ENCODE data around the gene KLHL40.

Gene KLHL40

GRCh38 chr3:42723219-42723618 is 37.9 kb downstream of the KLHL40 start:
- Histone ChIP-seq H3K9ac (ENCODE audit: low read length) (no peak overlapping the region), H3K4me3 (ENCODE audit: low read length) (no peak overlapping the region), H3K9me3 (ENCODE audit: control insufficient read depth, low read length) (no peaks in the 10 kb centered on the region), H3K27me3 (replicated peaks; ENCODE audit: control insufficient read depth, insufficient read depth, low read length) (no peaks in the 10 kb centered on the region), H3K4me1 (ENCODE audit: control insufficient read depth, insufficient read depth, low read length) (no peaks in the 10 kb centered on the region), H3K36me3 (ENCODE audit: control insufficient read depth, insufficient read depth, low read length, severe bottlenecking) (no peaks in the 10 kb centered on the region)
- DNase-seq (ENCODE audit: low read depth) = no peak

- no peaks in the 10 kb centered on the region for H3K4me1 ChIP-seq (ENCODE audit: control insufficient read depth, insufficient read depth, low read length)
- peaks cover 4% of the 10 kb centered on the region for H3K9me3 ChIP-seq (ENCODE audit: control insufficient read depth, low read length)
- no peak for DNase-seq (ENCODE audit: low read depth)
- H3K27me3 ChIP-seq (replicated peaks; ENCODE audit: control insufficient read depth, insufficient read depth, low read length) = no peaks in the 10 kb centered on the region
- no peak overlapping the region for H3K4me3 ChIP-seq (ENCODE audit: low read length)
- no peaks in the 10 kb centered on the region for H3K36me3 ChIP-seq (ENCODE audit: control insufficient read depth, insufficient read depth, low read length, severe bottlenecking)
- H3K9ac ChIP-seq (ENCODE audit: low read length) = no peak overlapping the region
These were observed 40.1 kb downstream of the KLHL40 start for GRCh38 chr3:42725454-42725853.

- DNase-seq (ENCODE audit: low read depth) = no peak
- H3K36me3 ChIP-seq (ENCODE audit: control insufficient read depth, insufficient read depth, low read length, severe bottlenecking) = no peaks in the 10 kb centered on the region
- no peak overlapping the region for H3K4me3 ChIP-seq (ENCODE audit: low read length)
- no peak overlapping the region for H3K9ac ChIP-seq (ENCODE audit: low read length)
- no peaks in the 10 kb centered on the region for H3K27me3 ChIP-seq (replicated peaks; ENCODE audit: control insufficient read depth, insufficient read depth, low read length)
- no peaks in the 10 kb centered on the region for H3K4me1 ChIP-seq (ENCODE audit: control insufficient read depth, insufficient read depth, low read length)
- peaks cover 4% of the 10 kb centered on the region for H3K9me3 ChIP-seq (ENCODE audit: control insufficient read depth, low read length)
These were observed 42.7 kb downstream of the KLHL40 start for GRCh38 chr3:42728056-42728455.

GRCh38 chr3:42728668-42729364 is 43.5 kb downstream of the KLHL40 start:
- Histone ChIP-seq H3K4me3 (ENCODE audit: low read length) (no peak overlapping the region), H3K27me3 (replicated peaks; ENCODE audit: control insufficient read depth, insufficient read depth, low read length) (no peaks in the 10 kb centered on the region), H3K9ac (ENCODE audit: low read length) (no peak overlapping the region), H3K4me1 (ENCODE audit: control insufficient read depth, insufficient read depth, low read length) (no peaks in the 10 kb centered on the region), H3K9me3 (ENCODE audit: control insufficient read depth, low read length) (peaks cover 4% of the 10 kb centered on the region), H3K36me3 (ENCODE audit: control insufficient read depth, insufficient read depth, low read length, severe bottlenecking) (no peaks in the 10 kb centered on the region)
- DNase-seq (ENCODE audit: low read depth) = no peak

- no peak overlapping the region for H3K9ac ChIP-seq (ENCODE audit: low read length)
- H3K4me1 ChIP-seq (ENCODE audit: control insufficient read depth, insufficient read depth, low read length) = no peaks in the 10 kb centered on the region
- H3K36me3 ChIP-seq (ENCODE audit: control insufficient read depth, insufficient read depth, low read length, severe bottlenecking) = no peaks in the 10 kb centered on the region
- peaks cover 4% of the 10 kb centered on the region for H3K9me3 ChIP-seq (ENCODE audit: control insufficient read depth, low read length)
- H3K27me3 ChIP-seq (replicated peaks; ENCODE audit: control insufficient read depth, insufficient read depth, low read length) = no peaks in the 10 kb centered on the region
- H3K4me3 ChIP-seq (ENCODE audit: low read length) = no peak overlapping the region
- no peak for DNase-seq (ENCODE audit: low read depth)
These were observed 44.2 kb downstream of the KLHL40 start for GRCh38 chr3:42729404-42730145.

- Histone ChIP-seq H3K9me3 (ENCODE audit: control insufficient read depth, low read length) (peaks cover 4% of the 10 kb centered on the region), H3K4me1 (ENCODE audit: control insufficient read depth, insufficient read depth, low read length) (no peaks in the 10 kb centered on the region), H3K9ac (ENCODE audit: low read length) (no peak overlapping the region), H3K36me3 (ENCODE audit: control insufficient read depth, insufficient read depth, low read length, severe bottlenecking) (no peaks in the 10 kb centered on the region), H3K27me3 (replicated peaks; ENCODE audit: control insufficient read depth, insufficient read depth, low read length) (no peaks in the 10 kb centered on the region), H3K4me3 (ENCODE audit: low read length) (no peak overlapping the region)
- DNase-seq (ENCODE audit: low read depth) = no peak
These were observed 45.0 kb downstream of the KLHL40 start for GRCh38 chr3:42730294-42730693.

GRCh38 chr3:42730706-42731420 is 45.5 kb downstream of the KLHL40 start:
- Histone ChIP-seq H3K4me1 (ENCODE audit: control insufficient read depth, insufficient read depth, low read length) (no peaks in the 10 kb centered on the region), H3K36me3 (ENCODE audit: control insufficient read depth, insufficient read depth, low read length, severe bottlenecking) (no peaks in the 10 kb centered on the region), H3K4me3 (ENCODE audit: low read length) (no peak overlapping the region), H3K27me3 (replicated peaks; ENCODE audit: control insufficient read depth, insufficient read depth, low read length) (no peaks in the 10 kb centered on the region), H3K9ac (ENCODE audit: low read length) (no peak overlapping the region), H3K9me3 (ENCODE audit: control insufficient read depth, low read length) (peaks cover 4% of the 10 kb centered on the region)
- no peak for DNase-seq (ENCODE audit: low read depth)

- no peak overlapping the region for H3K4me3 ChIP-seq (ENCODE audit: low read length)
- H3K36me3 ChIP-seq (ENCODE audit: control insufficient read depth, insufficient read depth, low read length, severe bottlenecking) = no peaks in the 10 kb centered on the region
- H3K9me3 ChIP-seq (ENCODE audit: control insufficient read depth, low read length) = peaks cover 4% of the 10 kb centered on the region
- no peaks in the 10 kb centered on the region for H3K4me1 ChIP-seq (ENCODE audit: control insufficient read depth, insufficient read depth, low read length)
- DNase-seq (ENCODE audit: low read depth) = no peak
- H3K27me3 ChIP-seq (replicated peaks; ENCODE audit: control insufficient read depth, insufficient read depth, low read length) = no peaks in the 10 kb centered on the region
- no peak overlapping the region for H3K9ac ChIP-seq (ENCODE audit: low read length)
These were observed 46.3 kb downstream of the KLHL40 start for GRCh38 chr3:42731476-42732195.

GRCh38 chr3:42732196-42732828 is 47.0 kb downstream of the KLHL40 start:
- Histone ChIP-seq H3K4me1 (ENCODE audit: control insufficient read depth, insufficient read depth, low read length) (no peaks in the 10 kb centered on the region), H3K27me3 (replicated peaks; ENCODE audit: control insufficient read depth, insufficient read depth, low read length) (no peaks in the 10 kb centered on the region), H3K9ac (ENCODE audit: low read length) (no peak overlapping the region), H3K9me3 (ENCODE audit: control insufficient read depth, low read length) (peaks cover 4% of the 10 kb centered on the region), H3K4me3 (ENCODE audit: low read length) (no peak overlapping the region), H3K36me3 (ENCODE audit: control insufficient read depth, insufficient read depth, low read length, severe bottlenecking) (no peaks in the 10 kb centered on the region)
- no peak for DNase-seq (ENCODE audit: low read depth)

GRCh38 chr3:42732829-42733459 is 47.6 kb downstream of the KLHL40 start:
- no peak for DNase-seq (ENCODE audit: low read depth)
- no peak overlapping the region for H3K9ac ChIP-seq (ENCODE audit: low read length)
- H3K4me3 ChIP-seq (ENCODE audit: low read length) = no peak overlapping the region
- H3K4me1 ChIP-seq (ENCODE audit: control insufficient read depth, insufficient read depth, low read length) = no peaks in the 10 kb centered on the region
- no peaks in the 10 kb centered on the region for H3K36me3 ChIP-seq (ENCODE audit: control insufficient read depth, insufficient read depth, low read length, severe bottlenecking)
- no peaks in the 10 kb centered on the region for H3K27me3 ChIP-seq (replicated peaks; ENCODE audit: control insufficient read depth, insufficient read depth, low read length)
- H3K9me3 ChIP-seq (ENCODE audit: control insufficient read depth, low read length) = peaks cover 4% of the 10 kb centered on the region

Measured in adipocyte (in vitro differentiated cells).